ENCODE data around the gene SPRED3. TPM values are rescaled to one million over a fixed set of nuclear protein-coding genes. Genes with fewer than 3 reads are reported as not detected.

Gene SPRED3
- total RNA-seq, 1 donor from 2014 or later = 2.4 TPM

DNA sequence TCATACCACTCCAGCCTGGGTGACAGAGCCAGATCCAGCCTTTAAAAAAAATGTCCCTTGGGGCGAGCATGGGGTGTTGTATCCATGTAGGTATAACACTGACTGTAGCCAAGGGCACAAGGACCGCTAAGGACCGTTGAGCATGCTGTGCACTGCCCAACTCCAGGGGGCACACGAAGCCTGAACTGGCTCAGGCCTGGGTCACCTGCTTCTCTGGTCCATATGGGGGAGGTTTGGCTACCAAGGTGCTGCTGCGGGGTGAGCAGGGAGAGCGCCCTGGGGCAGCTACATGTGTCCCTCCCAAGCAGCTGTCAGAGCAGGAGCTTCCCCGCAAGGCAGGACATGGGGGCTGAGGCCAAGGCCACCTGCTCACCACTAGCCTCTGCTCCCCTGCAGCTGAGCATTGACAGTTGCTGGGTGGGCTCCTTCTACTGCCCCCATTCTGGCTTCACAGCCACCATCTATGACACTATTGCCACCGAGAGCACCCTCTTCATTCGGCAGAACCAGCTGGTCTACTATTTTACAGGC is 36.6 kb upstream of the SPRED3 start:
- Mint-ChIP-seq H3K36me3 (ENCODE audit: low read depth) (no peaks in the 10 kb centered on the region), H3K27ac (no peak overlapping the region), H3K9me3 (no peaks in the 10 kb centered on the region), H3K4me3 (no peak overlapping the region), H3K27me3 (peaks cover 6% of the 10 kb centered on the region), H3K4me1 (no peaks in the 10 kb centered on the region)
- DNase-seq (no peak), ATAC-seq (ENCODE audit: low read depth) (no peak)
- ChIA-PET POLR2A (interaction anchor here (0.7 to 2.2 kb wide), 2 partner anchors 8 to 441 kb away, joined by 4 to 7 read pairs; no protein-coding TSS in a partner anchor), CTCF (no interaction called here)
- TF ChIP-seq, protein P1, sequence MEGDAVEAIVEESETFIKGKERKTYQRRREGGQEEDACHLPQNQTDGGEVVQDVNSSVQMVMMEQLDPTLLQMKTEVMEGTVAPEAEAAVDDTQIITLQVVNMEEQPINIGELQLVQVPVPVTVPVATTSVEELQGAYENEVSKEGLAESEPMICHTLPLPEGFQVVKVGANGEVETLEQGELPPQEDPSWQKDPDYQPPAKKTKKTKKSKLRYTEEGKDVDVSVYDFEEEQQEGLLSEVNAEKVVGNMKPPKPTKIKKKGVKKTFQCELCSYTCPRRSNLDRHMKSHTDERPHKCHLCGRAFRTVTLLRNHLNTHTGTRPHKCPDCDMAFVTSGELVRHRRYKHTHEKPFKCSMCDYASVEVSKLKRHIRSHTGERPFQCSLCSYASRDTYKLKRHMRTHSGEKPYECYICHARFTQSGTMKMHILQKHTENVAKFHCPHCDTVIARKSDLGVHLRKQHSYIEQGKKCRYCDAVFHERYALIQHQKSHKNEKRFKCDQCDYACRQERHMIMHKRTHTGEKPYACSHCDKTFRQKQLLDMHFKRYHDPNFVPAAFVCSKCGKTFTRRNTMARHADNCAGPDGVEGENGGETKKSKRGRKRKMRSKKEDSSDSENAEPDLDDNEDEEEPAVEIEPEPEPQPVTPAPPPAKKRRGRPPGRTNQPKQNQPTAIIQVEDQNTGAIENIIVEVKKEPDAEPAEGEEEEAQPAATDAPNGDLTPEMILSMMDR (IDR thresholded peaks at IDR 0.05) = no peak
- intact Hi-C loops (cut with micrococcal nuclease) = no loop called here

DNA sequence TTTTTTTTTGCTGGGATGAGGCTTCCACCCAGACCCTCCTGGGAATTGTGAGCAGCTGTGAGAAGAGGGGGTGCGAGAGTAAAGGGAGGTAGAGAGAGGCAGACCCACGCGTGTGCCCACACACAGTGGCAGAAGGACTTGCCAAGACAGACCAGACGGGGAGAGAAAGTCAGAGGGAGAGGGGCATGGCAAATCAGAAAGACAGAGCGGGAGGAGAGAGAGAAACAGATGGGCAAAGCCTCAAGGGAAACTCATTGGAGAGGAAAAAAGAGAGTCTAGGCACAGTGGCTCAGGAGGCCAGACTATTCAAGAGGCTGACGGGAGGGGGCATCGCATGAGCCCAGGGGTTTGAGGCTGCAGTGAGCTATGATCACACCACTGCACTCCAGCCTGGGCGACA is 35.9 kb upstream of the SPRED3 start:
- Mint-ChIP-seq H3K9me3 (no peaks in the 10 kb centered on the region), H3K4me3 (no peak overlapping the region), H3K36me3 (ENCODE audit: low read depth) (no peaks in the 10 kb centered on the region), H3K27me3 (peaks cover 6% of the 10 kb centered on the region), H3K4me1 (no peaks in the 10 kb centered on the region), H3K27ac (no peak overlapping the region)
- intact Hi-C loops (cut with micrococcal nuclease) = no loop called here
- TF ChIP-seq, protein P1 (IDR thresholded peaks at IDR 0.05) = no peak
- DNase-seq (no peak), ATAC-seq (ENCODE audit: low read depth) (no peak)
- ChIA-PET CTCF (interaction anchor here (0.6 kb wide), 1 partner anchor 25 kb away, joined by 4 read pairs; no protein-coding TSS in a partner anchor), POLR2A (no interaction called here)

GRCh38 chr19:38355728-38356725 is 32.5 kb upstream of the SPRED3 start:
- Mint-ChIP-seq H3K27me3 (peaks cover 10% of the 10 kb centered on the region), H3K4me3 (no peak overlapping the region), H3K36me3 (ENCODE audit: low read depth) (no peaks in the 10 kb centered on the region), H3K4me1 (peaks cover 4% of the 10 kb centered on the region), H3K27ac (no peak overlapping the region), H3K9me3 (no peaks in the 10 kb centered on the region)
- ATAC-seq (ENCODE audit: low read depth) (no peak), DNase-seq (no peak)
- intact Hi-C loops (cut with micrococcal nuclease) = no loop called here
- ChIA-PET CTCF (no interaction called here), POLR2A (interaction anchor here (1.3 to 2.0 kb wide), 2 partner anchors 18 kb away, joined by 3 to 4 read pairs; partner anchors contain the start of gene PSMD8)
- TF ChIP-seq, protein P1 (IDR thresholded peaks at IDR 0.05) = no peak

- ChIA-PET CTCF (no interaction called here), POLR2A (interaction anchor here (0.9 to 2.0 kb wide), 2 partner anchors 16 to 114 kb away, joined by 4 read pairs; partner anchors contain the start of gene PSMD8)
- intact Hi-C loops (cut with micrococcal nuclease) = no loop called here
- peaks cover 11% of the 10 kb centered on the region for H3K27me3 Mint-ChIP-seq
- ATAC-seq (ENCODE audit: low read depth) = no peak
- H3K27ac Mint-ChIP-seq = no peak overlapping the region
- DNase-seq = no peak
- no peaks in the 10 kb centered on the region for H3K9me3 Mint-ChIP-seq
- no peak overlapping the region for H3K4me3 Mint-ChIP-seq
- TF ChIP-seq, protein P1 (IDR thresholded peaks at IDR 0.05) = no peak
- H3K36me3 Mint-ChIP-seq (ENCODE audit: low read depth) = no peaks in the 10 kb centered on the region
- peaks cover 18% of the 10 kb centered on the region for H3K4me1 Mint-ChIP-seq
Measured at GRCh38 chr19:38358071-38358470, 30.4 kb upstream of the SPRED3 start.
